ENCODE measurements around the gene PDE8B.

The PDE8B gene

GRCh38 chr5:77210091-77210963, at the start of gene PDE8B:
PDE8B (plus strand) TSS chr5:77210680; CDS start chr5:77210926, 246 bp downstream.
- ATAC-seq: no peak
- TF ChIP-seq POU6F1 (CRISPR knock-in tag; IDR thresholded peaks at IDR 0.05; ENCODE audit: borderline replicate concordance, low read depth) (no peak), ZFP3 (CRISPR knock-in tag; IDR thresholded peaks at IDR 0.05) (no peak), OSR1 (CRISPR knock-in tag; IDR thresholded peaks at IDR 0.05) (no peak), SNAI2 (CRISPR knock-in tag; IDR thresholded peaks at IDR 0.05) (no peak), CSDC2 (CRISPR knock-in tag; IDR thresholded peaks at IDR 0.05) (no peak), CREB5 (CRISPR knock-in tag; IDR thresholded peaks at IDR 0.05; ENCODE audit: low read depth) (no peak), TOX (CRISPR knock-in tag; IDR thresholded peaks at IDR 0.05; ENCODE audit: borderline replicate concordance) (no peak), RARB (CRISPR knock-in tag; IDR thresholded peaks at IDR 0.05) (no peak), ZC3H10 (CRISPR knock-in tag; IDR thresholded peaks at IDR 0.05) (no peak), ESRRG (CRISPR knock-in tag; IDR thresholded peaks at IDR 0.05) (no peak), TCF4 (CRISPR knock-in tag; IDR thresholded peaks at IDR 0.05; ENCODE audit: borderline replicate concordance) (no peak), CSRNP3 (CRISPR knock-in tag; IDR thresholded peaks at IDR 0.05) (no peak), ZNF8 (CRISPR knock-in tag; IDR thresholded peaks at IDR 0.05) (no peak), BACH2 (CRISPR knock-in tag; IDR thresholded peaks at IDR 0.05; ENCODE audit: borderline replicate concordance) (no peak), PATZ1 (CRISPR knock-in tag; IDR thresholded peaks at IDR 0.05; ENCODE audit: borderline replicate concordance) (no peak), TSHZ2 (CRISPR knock-in tag; IDR thresholded peaks at IDR 0.05) (no peak), GLIS3 (CRISPR knock-in tag; IDR thresholded peaks at IDR 0.05) (no peak)

GRCh38 chr5:77163453-77163852, 47.0 kb upstream of the PDE8B start:
- no peak for ATAC-seq
- TF ChIP-seq BACH2 (CRISPR knock-in tag; IDR thresholded peaks at IDR 0.05; ENCODE audit: borderline replicate concordance): no peak
- no peak for TF ChIP-seq ISL1 (CRISPR knock-in tag; IDR thresholded peaks at IDR 0.05)
- no peak for TF ChIP-seq CSRNP3 (CRISPR knock-in tag; IDR thresholded peaks at IDR 0.05)
- no peak for TF ChIP-seq ZFP3 (CRISPR knock-in tag; IDR thresholded peaks at IDR 0.05)
- TF ChIP-seq RARB (CRISPR knock-in tag; IDR thresholded peaks at IDR 0.05): no peak
- TF ChIP-seq TSHZ2 (CRISPR knock-in tag; IDR thresholded peaks at IDR 0.05): no peak
- no peak for TF ChIP-seq ZNF8 (CRISPR knock-in tag; IDR thresholded peaks at IDR 0.05)
- TF ChIP-seq ZFP30 (CRISPR knock-in tag; IDR thresholded peaks at IDR 0.05): no peak
- TF ChIP-seq ZNF565 (CRISPR knock-in tag; conservative IDR thresholded peaks at IDR 0.05; ENCODE audit: low read depth): no peak
